HG03439 (cell line): ENCODE results near the gene SLC6A9.

Experiments used
- ATAC-seq: cut with Tn5 transposase; IDR thresholded peaks from one replicate; pipeline ENCODE4 v1.9.1; 2021; ENCODE audit warnings: mild to moderate bottlenecking, moderate library complexity; ENCODE audit not compliant: unreplicated experiment

Gene SLC6A9

GRCh38 chr1:43951021-43951985 lies 80.0 kb downstream of the SLC6A9 start:
- no peak for ATAC-seq

GRCh38 chr1:43949678-43950077 lies 81.6 kb downstream of the SLC6A9 start:
- no peak for ATAC-seq

DNA sequence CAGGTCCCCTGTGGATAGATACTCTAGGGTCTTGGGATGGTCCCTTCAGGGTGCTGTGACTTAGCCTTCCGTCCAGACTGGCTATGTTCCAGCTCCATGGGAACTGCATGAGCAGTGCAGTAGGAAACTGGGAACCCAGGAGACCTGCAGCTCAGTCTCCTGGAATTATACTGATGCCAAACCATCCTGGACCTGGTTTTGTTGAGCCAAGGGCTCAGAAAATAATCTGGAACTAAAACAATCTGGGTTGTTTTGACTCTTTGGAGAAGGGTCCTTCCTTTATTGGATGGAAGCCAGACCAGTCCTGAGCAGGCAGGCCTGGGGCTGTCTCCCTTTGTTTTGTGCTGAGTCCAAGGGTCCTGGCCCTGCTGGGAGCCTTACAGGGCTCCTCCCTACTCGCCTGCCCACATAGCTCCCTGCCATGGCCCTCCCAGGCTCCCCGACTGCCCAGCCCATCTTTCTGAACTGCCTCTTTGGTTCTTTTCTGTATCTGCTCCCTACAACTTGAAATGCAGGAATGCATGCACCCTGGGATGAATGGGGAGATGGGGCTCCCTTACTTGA lies 83.3 kb downstream of the SLC6A9 start:
- ATAC-seq, result no peak

GRCh38 chr1:43947061-43947873 lies 84.0 kb downstream of the SLC6A9 start:
- ATAC-seq, result no peak
